ENCODE measurements around the gene GBP4.

DNA sequence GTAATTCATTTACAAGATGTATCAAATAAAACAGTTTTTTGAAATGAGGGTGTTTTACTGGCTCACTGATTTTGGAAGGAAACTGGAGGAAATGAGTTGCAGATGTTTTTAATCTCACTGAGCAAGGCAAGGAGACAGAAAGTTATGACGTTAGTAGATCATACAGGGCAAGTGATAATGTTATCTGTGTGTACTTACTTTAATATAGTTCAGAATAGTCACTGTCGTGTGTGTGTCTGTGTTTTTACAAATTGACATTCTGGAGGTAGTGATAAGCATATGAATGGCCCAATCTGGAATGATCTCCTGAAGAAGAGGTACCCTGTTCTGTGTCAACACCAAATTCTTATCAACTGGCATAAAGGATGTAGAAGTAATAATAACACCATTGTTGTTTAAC is 1.9 kb upstream of the GBP4 start:
- TF ChIP-seq, protein P1, sequence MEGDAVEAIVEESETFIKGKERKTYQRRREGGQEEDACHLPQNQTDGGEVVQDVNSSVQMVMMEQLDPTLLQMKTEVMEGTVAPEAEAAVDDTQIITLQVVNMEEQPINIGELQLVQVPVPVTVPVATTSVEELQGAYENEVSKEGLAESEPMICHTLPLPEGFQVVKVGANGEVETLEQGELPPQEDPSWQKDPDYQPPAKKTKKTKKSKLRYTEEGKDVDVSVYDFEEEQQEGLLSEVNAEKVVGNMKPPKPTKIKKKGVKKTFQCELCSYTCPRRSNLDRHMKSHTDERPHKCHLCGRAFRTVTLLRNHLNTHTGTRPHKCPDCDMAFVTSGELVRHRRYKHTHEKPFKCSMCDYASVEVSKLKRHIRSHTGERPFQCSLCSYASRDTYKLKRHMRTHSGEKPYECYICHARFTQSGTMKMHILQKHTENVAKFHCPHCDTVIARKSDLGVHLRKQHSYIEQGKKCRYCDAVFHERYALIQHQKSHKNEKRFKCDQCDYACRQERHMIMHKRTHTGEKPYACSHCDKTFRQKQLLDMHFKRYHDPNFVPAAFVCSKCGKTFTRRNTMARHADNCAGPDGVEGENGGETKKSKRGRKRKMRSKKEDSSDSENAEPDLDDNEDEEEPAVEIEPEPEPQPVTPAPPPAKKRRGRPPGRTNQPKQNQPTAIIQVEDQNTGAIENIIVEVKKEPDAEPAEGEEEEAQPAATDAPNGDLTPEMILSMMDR (IDR thresholded peaks at IDR 0.05; ENCODE audit: low read depth, low read length) = no peak
- TF ChIP-seq EZH2phosphoT487 (IDR thresholded peaks at IDR 0.05; ENCODE audit: low read depth) = no peak

Data from OCI-LY3 (cell line).